SK-N-SH treated with all-trans-retinoic acid at 6 μM for 48 hours (cell line): Measurements from ENCODE around the gene AP5Z1.

ENCODE experiments used
- ATAC-seq: fragments of 200-7000 bp; cut with Tn5 transposase; 3 replicates; pipeline ENCODE4 v1.9.1; 2020; ENCODE audit warnings: mild to moderate bottlenecking, moderate library complexity
- ARNTL ChIP-seq: fragments of 450-650 bp; formaldehyde crosslinking; IDR thresholded peaks from 2 replicates; pipeline ENCODE4 v1.5.0; 2020; ENCODE audit warnings: low read depth, mild to moderate bottlenecking, moderate library complexity, borderline replicate concordance
- BACH2 ChIP-seq: fragments of 250-450 bp; sonication (Bioruptor Pico); IDR thresholded peaks from 2 replicates; pipeline ENCODE4 v1.9.0; 2021; ENCODE audit warnings: mild to moderate bottlenecking, borderline replicate concordance
- CSDC2 ChIP-seq: fragments of 250-450 bp; sonication (Bioruptor Pico); IDR thresholded peaks from 2 replicates; pipeline ENCODE4 v1.5.0; 2020; ENCODE audit warnings: mild to moderate bottlenecking, moderate library complexity
- CSRNP3 ChIP-seq: fragments of 250-450 bp; sonication (Bioruptor Pico); IDR thresholded peaks from 2 replicates; pipeline ENCODE4 v1.5.1; 2021; ENCODE audit warnings: mild to moderate bottlenecking, moderate library complexity
- ESRRG ChIP-seq: fragments of 250-450 bp; sonication (Bioruptor Pico); IDR thresholded peaks from 2 replicates; pipeline ENCODE4 v1.6.1; 2021; ENCODE audit warnings: mild to moderate bottlenecking
- GLIS3 ChIP-seq: fragments of 250-450 bp; sonication (Bioruptor Pico); IDR thresholded peaks from 2 replicates; pipeline ENCODE4 v1.5.0; 2020; ENCODE audit warnings: mild to moderate bottlenecking, moderate library complexity
- ISL1 ChIP-seq: fragments of 250-450 bp; sonication (Bioruptor Pico); IDR thresholded peaks from 2 replicates; pipeline ENCODE4 v2.1.2; 2022; ENCODE audit warnings: mild to moderate bottlenecking, moderate library complexity
- OSR1 ChIP-seq: fragments of 250-450 bp; sonication (Bioruptor Pico); IDR thresholded peaks from 2 replicates; pipeline ENCODE4 v1.8.0; 2022; ENCODE audit warnings: moderate library complexity, mild to moderate bottlenecking, inconsistent platforms
- POU6F1 ChIP-seq: fragments of 250-450 bp; sonication (Bioruptor Pico); IDR thresholded peaks from 2 replicates; pipeline ENCODE4 v1.8.0; 2021; ENCODE audit warnings: low read depth, mild to moderate bottlenecking, moderate library complexity, borderline replicate concordance
- PPARA ChIP-seq: fragments of 250-450 bp; sonication (Bioruptor Pico); IDR thresholded peaks from 2 replicates; pipeline ENCODE4 v1.5.0; 2020; ENCODE audit warnings: mild to moderate bottlenecking, borderline replicate concordance
- RARB ChIP-seq: fragments of 250-450 bp; sonication (Bioruptor Pico); IDR thresholded peaks from 2 replicates; pipeline ENCODE4 v1.8.0; 2021; ENCODE audit warnings: mild to moderate bottlenecking, moderate library complexity
- SNAI2 ChIP-seq: fragments of 250-450 bp; sonication (Bioruptor Pico); IDR thresholded peaks from 2 replicates; pipeline ENCODE4 v1.5.0; 2020; ENCODE audit warnings: mild to moderate bottlenecking, moderate library complexity
- ZC3H10 ChIP-seq: fragments of 250-450 bp; sonication (Bioruptor Pico); IDR thresholded peaks from 2 replicates; pipeline ENCODE4 v1.5.1; 2021; ENCODE audit warnings: mild to moderate bottlenecking, moderate library complexity
- ZFP3 ChIP-seq: fragments of 250-450 bp; sonication (Bioruptor Pico); IDR thresholded peaks from 2 replicates; pipeline ENCODE4 v1.5.0; 2020; ENCODE audit warnings: mild to moderate bottlenecking, moderate library complexity
- ZFP30 ChIP-seq: fragments of 450-650 bp; formaldehyde crosslinking; IDR thresholded peaks from 2 replicates; pipeline ENCODE4 v1.5.0; 2022; ENCODE audit warnings: mild to moderate bottlenecking, moderate library complexity
- ZNF565 ChIP-seq: fragments of 450-650 bp; formaldehyde crosslinking; conservative IDR thresholded peaks from 2 replicates; pipeline ENCODE4 v1.5.0; 2020; ENCODE audit warnings: low read depth, mild to moderate bottlenecking, moderate library complexity
- ZNF70 ChIP-seq: fragments of 450-650 bp; formaldehyde crosslinking; IDR thresholded peaks from 2 replicates; pipeline ENCODE4 v1.5.0; 2020; ENCODE audit warnings: mild to moderate bottlenecking, moderate library complexity
- ZNF8 ChIP-seq: fragments of 450-650 bp; formaldehyde crosslinking; IDR thresholded peaks from 2 replicates; pipeline ENCODE4 v1.5.0; 2020; ENCODE audit warnings: mild to moderate bottlenecking, moderate library complexity
- TF ChIP-seq, protein P1 (sequence below): fragments of 250-450 bp; sonication (Bioruptor Pico); IDR thresholded peaks from 2 replicates; pipeline ENCODE4 v1.8.0; 2020; ENCODE audit warnings: mild to moderate bottlenecking, moderate library complexity, borderline replicate concordance
- TF ChIP-seq, protein P2 (sequence below): fragments of 250-450 bp; sonication (Bioruptor Pico); IDR thresholded peaks from 2 replicates; pipeline ENCODE4 v1.5.1; 2020; ENCODE audit warnings: low read depth, mild to moderate bottlenecking, moderate library complexity

Gene AP5Z1

DNA sequence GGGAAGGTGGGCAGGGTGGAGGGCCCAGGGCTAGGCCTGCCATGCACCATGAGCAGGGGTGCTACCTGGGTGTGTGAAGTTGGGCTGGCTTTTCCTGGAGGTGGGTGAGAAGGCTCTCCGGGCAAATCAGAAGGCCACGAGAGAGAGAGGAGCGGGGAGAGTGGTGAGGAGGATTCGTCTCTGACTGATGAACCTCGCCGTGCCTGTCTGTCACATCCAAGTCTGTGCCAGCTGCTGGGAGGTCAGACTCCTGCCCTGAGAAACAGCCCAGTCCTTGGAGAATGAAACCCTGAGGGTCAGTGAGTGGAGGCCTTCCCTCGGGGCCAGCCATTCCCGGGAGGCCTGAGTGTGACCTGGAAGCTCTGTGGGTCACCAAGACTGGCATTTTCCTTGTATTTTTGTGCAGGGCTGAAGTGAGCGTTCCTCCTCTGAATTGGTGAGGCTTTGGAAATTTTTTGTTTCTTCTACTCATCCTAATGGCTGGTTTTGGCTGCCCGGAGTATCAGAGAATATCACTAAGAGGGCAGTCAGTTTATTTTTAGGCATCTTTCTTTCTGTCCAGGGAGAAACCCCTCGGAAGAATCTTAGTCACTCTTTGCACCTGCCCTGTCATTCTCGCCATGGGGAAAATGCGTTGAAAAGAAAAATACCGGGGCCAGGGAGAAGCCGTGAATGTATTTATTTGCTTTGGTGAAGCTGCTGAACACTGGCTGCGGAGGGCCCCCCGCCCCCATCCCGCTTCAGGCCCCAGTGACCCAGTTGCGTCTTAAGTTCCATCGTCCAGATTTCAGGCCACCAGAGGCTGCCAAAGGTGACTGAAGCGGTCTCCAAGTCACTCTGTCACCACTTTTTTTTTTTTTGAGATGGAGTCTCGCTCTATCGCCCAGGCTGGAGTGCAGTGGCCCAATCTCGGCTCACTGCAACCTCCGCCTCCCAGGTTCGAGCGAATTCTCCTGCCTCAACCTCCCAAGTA is 6.5 kb upstream of the AP5Z1 start:
- TF ChIP-seq ZFP3, result no peak
- no peak for TF ChIP-seq ISL1 (CRISPR knock-in tag)
- TF ChIP-seq RARB, result no peak
- no peak for TF ChIP-seq ZNF70
- ATAC-seq, result no peak

DNA sequence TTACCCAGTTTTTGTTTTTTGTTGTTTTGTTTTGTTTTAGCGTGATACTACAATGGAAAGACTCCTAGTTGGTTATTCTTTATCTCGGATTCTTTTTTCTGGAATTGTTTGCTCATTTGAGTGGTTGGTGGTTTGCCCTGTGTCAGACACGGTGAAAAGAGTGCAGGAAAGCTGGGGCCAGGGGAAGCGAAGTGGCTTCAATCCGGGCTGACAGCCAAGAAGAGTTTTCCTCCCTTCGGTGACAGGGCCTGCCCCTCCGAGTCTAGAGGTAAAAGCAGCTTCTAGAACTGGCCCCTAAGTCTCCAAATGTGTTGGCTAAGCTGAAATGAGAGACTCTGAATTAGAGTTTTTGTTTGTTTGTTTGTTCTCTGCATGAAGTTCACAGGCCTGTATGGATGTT is 5.7 kb upstream of the AP5Z1 start:
- no peak for TF ChIP-seq RARB
- TF ChIP-seq, all 23 proteins: peak for 0
- no peak for ATAC-seq

DNA sequence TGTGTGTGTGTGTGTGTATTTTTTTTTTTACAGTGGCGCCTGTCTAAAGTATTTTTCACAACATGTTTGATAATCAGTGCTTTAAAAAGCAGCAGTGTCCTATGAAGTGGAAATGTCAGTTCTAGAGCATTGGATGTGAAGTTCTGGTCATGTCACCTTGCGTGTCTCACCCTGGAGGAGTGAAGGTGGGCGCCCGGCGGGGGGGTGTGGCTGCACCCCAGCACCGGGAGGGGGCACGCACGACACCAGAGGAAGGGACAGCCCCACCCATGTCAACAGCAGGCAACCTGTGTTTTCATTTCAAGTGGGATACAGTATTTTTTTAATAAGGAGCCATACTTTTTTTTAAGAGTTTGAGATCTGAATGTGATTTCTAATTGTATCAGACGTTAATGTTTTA is 4.5 kb upstream of the AP5Z1 start:
- no peak for ATAC-seq
- TF ChIP-seq GLIS3 (CRISPR knock-in tag) (no peak), ESRRG (no peak), ISL1 (CRISPR knock-in tag) (no peak), ZFP30 (CRISPR knock-in tag) (no peak), ZNF565 (no peak), ZNF70 (no peak), PPARA (CRISPR knock-in tag) (no peak), CSRNP3 (CRISPR knock-in tag) (no peak)

- TF ChIP-seq ZNF8 (CRISPR knock-in tag) (no peak), POU6F1 (no peak), ZNF565 (no peak), GLIS3 (CRISPR knock-in tag) (no peak), ZC3H10 (no peak), CSDC2 (CRISPR knock-in tag) (no peak), ARNTL (CRISPR knock-in tag) (no peak), OSR1 (CRISPR knock-in tag) (no peak), RARB (no peak), BACH2 (CRISPR knock-in tag) (no peak)
- TF ChIP-seq, protein P1, sequence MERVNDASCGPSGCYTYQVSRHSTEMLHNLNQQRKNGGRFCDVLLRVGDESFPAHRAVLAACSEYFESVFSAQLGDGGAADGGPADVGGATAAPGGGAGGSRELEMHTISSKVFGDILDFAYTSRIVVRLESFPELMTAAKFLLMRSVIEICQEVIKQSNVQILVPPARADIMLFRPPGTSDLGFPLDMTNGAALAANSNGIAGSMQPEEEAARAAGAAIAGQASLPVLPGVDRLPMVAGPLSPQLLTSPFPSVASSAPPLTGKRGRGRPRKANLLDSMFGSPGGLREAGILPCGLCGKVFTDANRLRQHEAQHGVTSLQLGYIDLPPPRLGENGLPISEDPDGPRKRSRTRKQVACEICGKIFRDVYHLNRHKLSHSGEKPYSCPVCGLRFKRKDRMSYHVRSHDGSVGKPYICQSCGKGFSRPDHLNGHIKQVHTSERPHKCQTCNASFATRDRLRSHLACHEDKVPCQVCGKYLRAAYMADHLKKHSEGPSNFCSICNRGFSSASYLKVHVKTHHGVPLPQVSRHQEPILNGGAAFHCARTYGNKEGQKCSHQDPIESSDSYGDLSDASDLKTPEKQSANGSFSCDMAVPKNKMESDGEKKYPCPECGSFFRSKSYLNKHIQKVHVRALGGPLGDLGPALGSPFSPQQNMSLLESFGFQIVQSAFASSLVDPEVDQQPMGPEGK (CRISPR knock-in tag), result no peak
- TF ChIP-seq, protein P2, sequence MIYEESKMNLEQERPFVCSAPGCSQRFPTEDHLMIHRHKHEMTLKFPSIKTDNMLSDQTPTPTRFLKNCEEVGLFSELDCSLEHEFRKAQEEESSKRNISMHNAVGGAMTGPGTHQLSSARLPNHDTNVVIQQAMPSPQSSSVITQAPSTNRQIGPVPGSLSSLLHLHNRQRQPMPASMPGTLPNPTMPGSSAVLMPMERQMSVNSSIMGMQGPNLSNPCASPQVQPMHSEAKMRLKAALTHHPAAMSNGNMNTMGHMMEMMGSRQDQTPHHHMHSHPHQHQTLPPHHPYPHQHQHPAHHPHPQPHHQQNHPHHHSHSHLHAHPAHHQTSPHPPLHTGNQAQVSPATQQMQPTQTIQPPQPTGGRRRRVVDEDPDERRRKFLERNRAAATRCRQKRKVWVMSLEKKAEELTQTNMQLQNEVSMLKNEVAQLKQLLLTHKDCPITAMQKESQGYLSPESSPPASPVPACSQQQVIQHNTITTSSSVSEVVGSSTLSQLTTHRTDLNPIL (CRISPR knock-in tag), result no peak
- no peak for ATAC-seq
Observed at GRCh38 chr7:4771737-4772136, 3.7 kb upstream of the AP5Z1 start.

DNA sequence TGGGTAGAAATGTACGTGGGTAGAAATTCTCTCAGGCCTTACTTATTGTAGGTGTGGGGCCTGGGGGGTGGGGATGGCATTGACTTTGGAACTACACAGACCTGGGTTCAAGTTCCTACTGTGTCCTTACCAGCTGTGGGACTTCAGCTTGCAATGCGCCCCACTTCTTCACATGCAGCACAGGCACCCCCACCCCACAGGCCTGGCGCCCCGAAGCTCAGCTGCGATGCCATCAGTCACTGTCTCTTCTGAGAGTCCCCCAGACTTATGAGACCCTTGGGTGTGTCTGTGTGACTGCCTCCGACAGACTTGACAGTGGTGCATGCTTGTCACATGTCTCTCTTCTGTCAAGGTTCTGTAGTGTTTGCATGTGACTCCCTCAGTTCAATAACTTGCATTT is 3.1 kb upstream of the AP5Z1 start:
- ATAC-seq, result no peak
- TF ChIP-seq PPARA (CRISPR knock-in tag) (no peak), POU6F1 (no peak), ZFP30 (CRISPR knock-in tag) (no peak), CSDC2 (CRISPR knock-in tag) (no peak), BACH2 (CRISPR knock-in tag) (no peak), ISL1 (CRISPR knock-in tag) (no peak), ZNF70 (no peak), ZNF565 (no peak), ESRRG (no peak), SNAI2 (CRISPR knock-in tag) (no peak), ZFP3 (no peak), OSR1 (CRISPR knock-in tag) (no peak), ZC3H10 (no peak)
- TF ChIP-seq, protein P1 (CRISPR knock-in tag), result no peak
- TF ChIP-seq, protein P2 (CRISPR knock-in tag), result no peak
